IMR-90 (cell line): ENCODE measurements around the gene OR3A2. TPM values are rescaled to one million over a fixed set of nuclear protein-coding genes. Genes with fewer than 3 reads are reported as not detected.
"Not testable (repeated sequence)": the region's sequence is repeated elsewhere in the genome, so short reads cannot be mapped to it uniquely, and the experiment has no call there.

Source experiments
- ATAC-seq: fragments of 200-7000 bp; cut with Tn5 transposase; 2 replicates; pipeline ENCODE4 v1.9.1; 2020; ENCODE audit warnings: low read depth, mild to moderate bottlenecking, moderate library complexity
- BruUV-seq: library from RNA; stranded (reverse); fragments of 400-500 nt; replicated peaks from 2 replicates; lab custom pipeline; 2021; lab: Mats Ljungman, UMichigan
- CTCF ChIA-PET: fragments of 300-600 bp; formaldehyde crosslinking; extraction: SDS; loops from one replicate; lab custom pipeline; 2021; ENCODE audit warnings: antibody characterized with exemption; lab: Yijun Ruan, JAX
- POLR2A ChIA-PET: fragments of 300-600 bp; sonication (Branson Sonifier 250); formaldehyde crosslinking; loops from one replicate; lab custom pipeline; 2022; ENCODE audit warnings: antibody characterized with exemption; ENCODE audit not compliant: unreplicated experiment; lab: Charles Lee
- DNase-seq: peaks from one replicate; pipeline ENCODE4 v3.0.0; 2013
- H2AFZ ChIP-seq: replicated peaks from 2 replicates; pipeline ENCODE3; 2013; ENCODE audit warnings: low read length, mild to moderate bottlenecking; ENCODE audit not compliant: poor library complexity
- H2AK5ac ChIP-seq: 2 replicates; pipeline ENCODE4 v1.6.1; 2013; ENCODE audit warnings: low read depth, low read length, inconsistent platforms
- H2AK9ac ChIP-seq: replicated peaks from 2 replicates; pipeline ENCODE3; 2013; ENCODE audit warnings: mild to moderate bottlenecking, low read depth, low read length, moderate library complexity; ENCODE audit not compliant: poor library complexity
- H2BK120ac ChIP-seq: 2 replicates; pipeline ENCODE4 v1.6.1; 2013; ENCODE audit warnings: low read depth, low read length, inconsistent platforms
- H2BK15ac ChIP-seq: 3 replicates; pipeline ENCODE4 v1.6.1; 2013; ENCODE audit warnings: low read depth, low read length, inconsistent platforms
- H2BK20ac ChIP-seq: 2 replicates; pipeline ENCODE4 v1.6.1; 2013; ENCODE audit warnings: low read depth, mild to moderate bottlenecking, inconsistent platforms, low read length, moderate library complexity
- H2BK5ac ChIP-seq: 2 replicates; pipeline ENCODE4 v1.6.1; 2013; ENCODE audit warnings: mild to moderate bottlenecking, low read depth, low read length, inconsistent platforms; ENCODE audit not compliant: poor library complexity, severe bottlenecking
- H3K14ac ChIP-seq: replicated peaks from 2 replicates; pipeline ENCODE4 v1.6.1; 2013; ENCODE audit warnings: low read depth, low read length, inconsistent platforms
- H3K18ac ChIP-seq: 2 replicates; pipeline ENCODE4 v1.6.1; 2013; ENCODE audit warnings: low read depth, low read length, control low read depth
- H3K23ac ChIP-seq: 2 replicates; pipeline ENCODE4 v1.6.1; 2013; ENCODE audit warnings: low read depth, low read length, inconsistent platforms
- H3K27ac ChIP-seq: 2 replicates; pipeline ENCODE4 v1.5.1; 2013; ENCODE audit warnings: mild to moderate bottlenecking, control low read depth, low read length; ENCODE audit not compliant: insufficient read depth
- H3K27me3 ChIP-seq: 2 replicates; pipeline ENCODE4 v1.6.1; 2013; ENCODE audit warnings: low read length; ENCODE audit not compliant: control insufficient read depth, insufficient read depth
- H3K36me3 ChIP-seq: 2 replicates; pipeline ENCODE4 v1.6.1; 2013; ENCODE audit warnings: low read length, mixed read lengths; ENCODE audit not compliant: control insufficient read depth, insufficient read depth
- H3K4ac ChIP-seq: 2 replicates; pipeline ENCODE4 v1.6.1; 2013; ENCODE audit warnings: low read depth, low read length, inconsistent platforms
- H3K4me1 ChIP-seq: 2 replicates; pipeline ENCODE4 v1.6.1; 2013; ENCODE audit warnings: low read length, mixed read lengths; ENCODE audit not compliant: control insufficient read depth, insufficient read depth
- H3K4me2 ChIP-seq: 2 replicates; pipeline ENCODE4 v1.6.1; 2013; ENCODE audit warnings: low read depth, mild to moderate bottlenecking, control low read depth, low read length, moderate library complexity
- H3K4me3 ChIP-seq: 2 replicates; pipeline ENCODE4 v1.5.1; 2013; ENCODE audit warnings: low read depth, mild to moderate bottlenecking, control low read depth, low read length, moderate library complexity; ENCODE audit not compliant: insufficient read depth
- H3K56ac ChIP-seq: 2 replicates; pipeline ENCODE4 v1.6.1; 2013; ENCODE audit warnings: low read length, inconsistent platforms; ENCODE audit not compliant: insufficient read depth; ENCODE audit errors: extremely low read depth
- H3K79me1 ChIP-seq, 2 experiments: 2 replicates each; pipeline ENCODE4 v1.6.1; 2013; ENCODE audit warnings: low read length in 2 of 2, inconsistent platforms in 1 of 2, low read depth in 1 of 2
- H3K9ac ChIP-seq: 2 replicates; pipeline ENCODE4 v1.6.1; 2013; ENCODE audit warnings: low read depth, low read length, control low read depth
- H3K9me1 ChIP-seq: 2 replicates; pipeline ENCODE4 v1.6.1; 2013; ENCODE audit warnings: low read length, inconsistent platforms; ENCODE audit not compliant: insufficient read depth
- H3K9me3 ChIP-seq: 2 replicates; pipeline ENCODE4 v1.6.1; 2013; ENCODE audit warnings: low read length; ENCODE audit not compliant: control insufficient read depth, insufficient read depth
- H4K20me1 ChIP-seq: 2 replicates; pipeline ENCODE4 v1.6.1; 2013; ENCODE audit warnings: low read length, inconsistent platforms; ENCODE audit not compliant: insufficient read depth
- H4K5ac ChIP-seq: 2 replicates; pipeline ENCODE4 v1.6.1; 2013; ENCODE audit warnings: mild to moderate bottlenecking, low read depth, low read length, control low read depth
- H4K8ac ChIP-seq, 2 experiments: 2 replicates each; pipeline ENCODE4 v1.6.1; 2013; ENCODE audit warnings: low read depth in 2 of 2, low read length in 2 of 2, control low read depth in 1 of 2, inconsistent platforms in 1 of 2
- H4K91ac ChIP-seq: 2 replicates; pipeline ENCODE4 v1.6.1; 2013; ENCODE audit warnings: low read depth, low read length, inconsistent platforms; ENCODE audit not compliant: insufficient read depth
- WGBS, 2 experiments: methylation state at CpG; one replicate each; pipeline versions ENCODE4 v1.1.5 to v1.1.7; 2013; ENCODE audit warnings: missing lambda C conversion rate in 2 of 2; ENCODE audit not compliant: insufficient read length in 1 of 2; ENCODE audit errors: extremely low coverage in 2 of 2; 5-methylcytosine and 5-hydroxymethylcytosine counted together
- dilution Hi-C: fragments of 300-500 bp; cut with HindIII; formaldehyde crosslinking; loops from one replicate; pipeline ENCODE4 v1.14.3; 2018; ENCODE audit warnings: low sequenced_read_pairs; ENCODE audit not compliant: unreplicated experiment
- in situ Hi-C: fragments of 300-500 bp; cut with MboI; formaldehyde crosslinking; loops from 3 replicates; pipeline ENCODE4 v1.14.3; 2019; ENCODE audit warnings: low sequenced_read_pairs, inconsistent platforms, mixed read lengths
- intact Hi-C: fragments of 100-400 bp; cut with micrococcal nuclease; formaldehyde crosslinking; loops from 2 replicates; pipeline ENCODE4 v1.10.0; 2022
- microRNA-seq, 2 experiments: library from miRNA; stranded (forward) in 1 of 2; unstranded in 1 of 2; fragments of 10-50 nt in 1 of 2; fragments of <30 nt in 1 of 2; gene quantifications in 1 of 2; microRNA quantifications in 1 of 2; one replicate each; pipeline versions ENCODE3 to v1.1.0; 2013 to 2020; ENCODE audit not compliant: insufficient read depth in 1 of 2, insufficient read length in 1 of 2, unreplicated experiment in 1 of 2
- polyA plus RNA-seq, 3 experiments: library from polyadenylated mRNA; depleted of rRNA; stranded (reverse); fragments of >200 nt; gene quantifications; 2 replicates each; pipeline ENCODE4 v1.2.3, GENCODE V29; 2012; ENCODE audit warnings: low replicate concordance in 1 of 3
- small RNA-seq, 5 experiments: library from RNA; depleted of rRNA; stranded (forward); fragments of <200 nt; gene quantifications; one replicate each; pipeline ENCODE3, GENCODE V24; 2012
- total RNA-seq: library from RNA; depleted of rRNA; stranded (reverse); fragments of >200 nt; gene quantifications from 2 replicates; pipeline ENCODE4 v1.2.3, GENCODE V29; 2012; rRNA removed

OR3A2 gene
- total and polyA plus RNA-seq, 2 of the 4 experiments (the other 2 are of a cell fraction), result not detected

DNA sequence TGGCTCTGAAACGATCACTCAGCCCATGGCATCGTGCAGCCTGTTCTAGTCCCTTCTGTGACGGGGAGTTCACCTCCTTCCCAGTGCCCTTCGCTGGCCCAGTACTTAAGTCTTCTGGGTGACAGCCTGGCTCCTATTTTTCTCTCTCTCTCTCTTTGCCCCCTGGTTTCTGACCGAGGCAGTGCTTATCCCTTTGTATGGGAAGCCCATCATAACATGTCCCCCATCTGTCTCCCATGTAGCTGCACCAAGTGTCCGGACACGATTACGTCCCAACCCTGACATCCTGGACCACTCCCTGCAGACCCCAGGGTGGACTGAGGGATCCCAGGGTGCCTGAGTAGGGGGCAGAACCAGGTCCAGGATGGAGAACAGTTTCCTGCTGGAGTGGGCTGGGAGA lies 153.8 kb downstream of the OR3A2 start:
- in situ Hi-C loops, H3K36me3 ChIP-seq, H3K27me3 ChIP-seq, H4K91ac ChIP-seq, intact Hi-C loops, H3K56ac ChIP-seq, H4K20me1 ChIP-seq, H2BK15ac ChIP-seq, H3K9me3 ChIP-seq, H3K4me3 ChIP-seq, CTCF ChIA-PET, DNase-seq, H3K4me2 ChIP-seq, H3K18ac ChIP-seq, H2BK20ac ChIP-seq, H3K27ac ChIP-seq, H2BK120ac ChIP-seq, H3K9me1 ChIP-seq, H2AK5ac ChIP-seq, H3K4ac ChIP-seq, H2AFZ ChIP-seq, H3K79me1 ChIP-seq, dilution Hi-C loops, ATAC-seq, H2AK9ac ChIP-seq, POLR2A ChIA-PET, H4K8ac ChIP-seq, H2BK5ac ChIP-seq, BruUV-seq, H3K14ac ChIP-seq, H3K23ac ChIP-seq, H3K9ac ChIP-seq, H3K4me1 ChIP-seq, H4K5ac ChIP-seq: not testable (repeated sequence)
- WGBS, 2 experiments, result 67% methylated on average over 1 of the region's 8 CpGs; no CpG with 5 or more reads in 1 of the 2 experiments

Small RNAs within 50 kb of the gene (microRNA-seq; reads per million reads assigned to microRNA genes)
- gene OR1AC1P (ENCODE audit: insufficient read depth, insufficient read length), result not detected

Small RNAs within 50 kb of the gene (small RNA-seq; reads per million reads assigned to genes)
- gene OR1AC1P, result 0 reads per million in 5 experiments

Other genes with a start within 250 kb of the OR3A2 start
- not detected in 2 replicates for gene OR1A2, start 188.8 kb downstream of the OR3A2 start, total RNA-seq
- not detected in 2 replicates for gene OR1A2, start 188.8 kb downstream of the OR3A2 start, polyA plus RNA-seq (2012; rRNA removed)
- gene OR1A1, start 178.6 kb downstream of the OR3A2 start, total RNA-seq, result not detected in 2 replicates
- gene OR1A1, start 178.6 kb downstream of the OR3A2 start, polyA plus RNA-seq (2012; rRNA removed), result not detected in 2 replicates
- not detected in 2 replicates for gene OR3A1, start 87.9 kb downstream of the OR3A2 start, total RNA-seq
- gene OR3A1, start 87.9 kb downstream of the OR3A2 start, polyA plus RNA-seq (2012; rRNA removed), result not detected in 2 replicates
- not detected in 2 replicates for gene OR1E1, start 12.1 kb upstream of the OR3A2 start, total RNA-seq
- not detected in 2 replicates for gene OR1E1, start 12.1 kb upstream of the OR3A2 start, polyA plus RNA-seq (2012; rRNA removed)
- not detected in 2 replicates for gene OR3A3, start 25.1 kb upstream of the OR3A2 start, total RNA-seq
- gene OR3A3, start 25.1 kb upstream of the OR3A2 start, polyA plus RNA-seq (2012; rRNA removed), result not detected in 2 replicates
- not detected in 2 replicates for gene OR1E2, start 47.5 kb upstream of the OR3A2 start, total RNA-seq
- not detected in 2 replicates for gene OR1E2, start 47.5 kb upstream of the OR3A2 start, polyA plus RNA-seq (2012; rRNA removed)
- gene SPATA22, start 85.5 kb upstream of the OR3A2 start, total RNA-seq, result 0.18 and 0.28 TPM in 2 replicates
- gene SPATA22, start 85.5 kb upstream of the OR3A2 start, polyA plus RNA-seq (2012; rRNA removed), result 0.23 and 0.29 TPM in 2 replicates
- gene ASPA, start 89.7 kb upstream of the OR3A2 start, total RNA-seq, result not detected in 2 replicates
- gene ASPA, start 89.7 kb upstream of the OR3A2 start, polyA plus RNA-seq (2012; rRNA removed), result 0.02 TPM in 1 of 2 replicates, not detected in the other
- under 0.01 and 0.18 TPM in 2 replicates for gene TRPV3, start 171.5 kb upstream of the OR3A2 start, total RNA-seq
- gene TRPV3, start 171.5 kb upstream of the OR3A2 start, polyA plus RNA-seq (2012; rRNA removed), result 0.10 and 0.26 TPM in 2 replicates
- 0.28 and 0.54 TPM in 2 replicates for gene TRPV1, start 223.1 kb upstream of the OR3A2 start, total RNA-seq
- 1.5 and 1.9 TPM in 2 replicates for gene TRPV1, start 223.1 kb upstream of the OR3A2 start, polyA plus RNA-seq (2012; rRNA removed)
- 12.8 and 14.3 TPM in 2 replicates for gene SHPK, start 249.9 kb upstream of the OR3A2 start, total RNA-seq
- 10.7 and 11.1 TPM in 2 replicates for gene SHPK, start 249.9 kb upstream of the OR3A2 start, polyA plus RNA-seq (2012; rRNA removed)